HepG2 (cell line): Measurements from ENCODE around the gene PPP1CB. TPM values are rescaled to one million over a fixed set of nuclear protein-coding genes. Genes with fewer than 3 reads are reported as not detected.

Source experiments
- ARNT2 ChIP-seq: sonication (generic); formaldehyde crosslinking; IDR thresholded peaks from 2 replicates; pipeline ENCODE4 v1.8.0; 2022; ENCODE audit warnings: mild to moderate bottlenecking, low read depth, missing genetic modification reagents, moderate library complexity
- CC2D1A ChIP-seq: sonication (generic); formaldehyde crosslinking; IDR thresholded peaks from 2 replicates; pipeline ENCODE4 v1.8.1; 2023; ENCODE audit warnings: mild to moderate bottlenecking, missing genetic modification reagents
- DMTF1 ChIP-seq: sonication (generic); formaldehyde crosslinking; IDR thresholded peaks from 2 replicates; pipeline ENCODE4 v1.4.0; 2020; ENCODE audit warnings: mild to moderate bottlenecking, missing genetic modification reagents
- ELK4 ChIP-seq: sonication (generic); formaldehyde crosslinking; IDR thresholded peaks from 2 replicates; pipeline ENCODE4 v1.9.0; 2021; ENCODE audit warnings: missing genetic modification reagents, borderline replicate concordance
- EP300 ChIP-seq, 3 experiments: sonication (generic) in 1 of 3; formaldehyde crosslinking in 1 of 3; IDR thresholded peaks; 2 replicates each; pipeline versions ENCODE4 v1.5.1 to v1.6.1; 2011 to 2020; ENCODE audit warnings: low read depth in 2 of 3, low read length in 2 of 3, borderline replicate concordance in 1 of 3, improper control_type of control experiment in 1 of 3, mild to moderate bottlenecking in 1 of 3, missing genetic modification reagents in 1 of 3, moderate library complexity in 1 of 3
- ESRRA ChIP-seq: sonication (generic); formaldehyde crosslinking; IDR thresholded peaks from 2 replicates; pipeline ENCODE4 v1.5.1; 2020; ENCODE audit warnings: mild to moderate bottlenecking, low read depth, missing genetic modification reagents
- GMEB2 ChIP-seq: IDR thresholded peaks from 2 replicates; pipeline ENCODE4 v1.6.1; 2016; ENCODE audit warnings: missing biosample characterization, missing genetic modification reagents, low read depth
- IRX3 ChIP-seq: sonication (generic); formaldehyde crosslinking; IDR thresholded peaks from 2 replicates; pipeline ENCODE4 v1.8.1; 2023; ENCODE audit warnings: mild to moderate bottlenecking, low read depth, missing genetic modification reagents, borderline replicate concordance
- KMT2A ChIP-seq: sonication (generic); formaldehyde crosslinking; IDR thresholded peaks from 2 replicates; pipeline ENCODE4 v1.4.0; 2020; ENCODE audit warnings: missing genetic modification reagents
- RFXAP ChIP-seq: sonication (generic); formaldehyde crosslinking; IDR thresholded peaks from 2 replicates; pipeline ENCODE4 v1.4.0; 2020; ENCODE audit warnings: missing genetic modification reagents, borderline replicate concordance
- SP4 ChIP-seq: sonication (generic); formaldehyde crosslinking; IDR thresholded peaks from 2 replicates; pipeline ENCODE4 v1.8.1; 2023; ENCODE audit warnings: mild to moderate bottlenecking, missing genetic modification reagents
- ZHX2 ChIP-seq, 2 experiments: sonication (generic) in 1 of 2; formaldehyde crosslinking in 1 of 2; IDR thresholded peaks; 2 replicates each; pipeline versions ENCODE4 v1.6.1 to v1.9.0; 2014 to 2022; ENCODE audit warnings: antibody characterized with exemption in 1 of 2, borderline replicate concordance in 1 of 2, inconsistent platforms in 1 of 2, low read depth in 1 of 2, missing genetic modification reagents in 1 of 2
- ZNF549 ChIP-seq: sonication (generic); formaldehyde crosslinking; IDR thresholded peaks from 2 replicates; pipeline ENCODE4 v1.5.0; 2020; ENCODE audit warnings: missing genetic modification reagents
- ZNF563 ChIP-seq: sonication (generic); formaldehyde crosslinking; IDR thresholded peaks from 2 replicates; pipeline ENCODE4 v1.8.0; 2022; ENCODE audit warnings: mild to moderate bottlenecking, moderate library complexity, missing genetic modification reagents
- ZNF644 ChIP-seq: IDR thresholded peaks from 2 replicates; pipeline ENCODE4 v1.6.1; 2016; ENCODE audit warnings: low read depth
- ZNF790 ChIP-seq: sonication (generic); formaldehyde crosslinking; IDR thresholded peaks from 2 replicates; pipeline ENCODE4 v1.8.0; 2022; ENCODE audit warnings: missing genetic modification reagents, mild to moderate bottlenecking, borderline replicate concordance
- polyA plus RNA-seq, 8 experiments: library from polyadenylated mRNA; depleted of rRNA in 3 of 8; stranded (reverse) in 7 of 8; unstranded in 1 of 8; fragments of >200 nt; fragmentation: Illumina TruSeq in 4 of 8; extraction: Trizol in 4 of 8; gene quantifications; 2 replicates each; pipeline versions ENCODE4 v1.2.1 to v1.2.3, GENCODE V29; 2011 to 2016; ENCODE audit warnings: low read depth in 4 of 8, missing spikeins in 1 of 8, mixed read lengths in 1 of 8; ENCODE audit not compliant: insufficient read depth in 1 of 8
- total RNA-seq, 5 experiments: library from RNA; depleted of rRNA; stranded (reverse); fragments of >200 nt; fragmentation: Illumina TruSeq; extraction: Trizol; gene quantifications; 2 replicates each; pipeline ENCODE4 v1.2.3, GENCODE V29; 2016; ENCODE audit warnings: low read depth in 1 of 5

The PPP1CB gene
- total and polyA plus RNA-seq, 2 of the 13 experiments (the other 11 are each of a cell fraction or from before 2014, with no cell fraction given), result 46.9 to 109 TPM

GRCh38 chr2:28751956-28752630 lies 463 bp downstream of the PPP1CB start (continued):
- 0 out of 2 replicates have a peak, but pooled peaks have one; percentile 41 for TF ChIP-seq ELK4 (CRISPR knock-in tag)
- TF ChIP-seq ESRRA (CRISPR knock-in tag), result 0 out of 2 replicates have a peak, but pooled peaks have one; percentile 21
- TF ChIP-seq ZNF790 (CRISPR knock-in tag), result peak; percentile 82; the same call in 1 of the 2 replicates
- no peak for TF ChIP-seq GMEB2 (CRISPR knock-in tag)
- TF ChIP-seq ZHX2 (IDR thresholded peaks at IDR 0.05; ENCODE audit: low read depth), result 0 out of 2 replicates have a peak, but pooled peaks have one; percentile 6
- no peak for TF ChIP-seq ZHX2 (CRISPR knock-in tag; IDR thresholded peaks at IDR 0.05; ENCODE audit: borderline replicate concordance)
- TF ChIP-seq RFXAP, result peak; percentile 16; the same call in 1 of the 2 replicates
- TF ChIP-seq ZNF644, result no peak
- no peak for TF ChIP-seq DMTF1 (CRISPR knock-in tag)
- 0 out of 2 replicates have a peak, but pooled peaks have one; percentile 7 for TF ChIP-seq SP4 (CRISPR knock-in tag)
- no peak for TF ChIP-seq IRX3
- no peak for TF ChIP-seq CC2D1A (CRISPR knock-in tag)
- TF ChIP-seq ZNF563 (CRISPR knock-in tag), result peak; percentile 58; the same call in 1 of the 2 replicates
- TF ChIP-seq EP300 (IDR thresholded peaks at IDR 0.05; ENCODE audit: low read depth in 2 of 2, low read length in 2 of 2), result no peak
- TF ChIP-seq EP300 (CRISPR knock-in tag; IDR thresholded peaks at IDR 0.05; ENCODE audit: borderline replicate concordance), result no peak
- no peak for TF ChIP-seq ZNF549 (CRISPR knock-in tag)
- TF ChIP-seq ARNT2 (CRISPR knock-in tag), result peak; percentile 17; the same call in 1 of the 2 replicates
- 0 out of 2 replicates have a peak, but pooled peaks have one; percentile 42 for TF ChIP-seq KMT2A
